ENCODE data around the gene CACNA2D4.

The CACNA2D4 gene

GRCh38 chr12:1836854-1837421 lies 81.5 kb downstream of the CACNA2D4 start:
- in situ Hi-C loops (cut with MboI; ENCODE audit: low sequenced_read_pairs) = no loop called here

GRCh38 chr12:1836241-1836803 lies 82.1 kb downstream of the CACNA2D4 start:
- in situ Hi-C loops (cut with MboI; ENCODE audit: low sequenced_read_pairs) = no loop called here

GRCh38 chr12:1835211-1836131 lies 83.0 kb downstream of the CACNA2D4 start:
- in situ Hi-C loops (cut with MboI; ENCODE audit: low sequenced_read_pairs) = no loop called here

DNA sequence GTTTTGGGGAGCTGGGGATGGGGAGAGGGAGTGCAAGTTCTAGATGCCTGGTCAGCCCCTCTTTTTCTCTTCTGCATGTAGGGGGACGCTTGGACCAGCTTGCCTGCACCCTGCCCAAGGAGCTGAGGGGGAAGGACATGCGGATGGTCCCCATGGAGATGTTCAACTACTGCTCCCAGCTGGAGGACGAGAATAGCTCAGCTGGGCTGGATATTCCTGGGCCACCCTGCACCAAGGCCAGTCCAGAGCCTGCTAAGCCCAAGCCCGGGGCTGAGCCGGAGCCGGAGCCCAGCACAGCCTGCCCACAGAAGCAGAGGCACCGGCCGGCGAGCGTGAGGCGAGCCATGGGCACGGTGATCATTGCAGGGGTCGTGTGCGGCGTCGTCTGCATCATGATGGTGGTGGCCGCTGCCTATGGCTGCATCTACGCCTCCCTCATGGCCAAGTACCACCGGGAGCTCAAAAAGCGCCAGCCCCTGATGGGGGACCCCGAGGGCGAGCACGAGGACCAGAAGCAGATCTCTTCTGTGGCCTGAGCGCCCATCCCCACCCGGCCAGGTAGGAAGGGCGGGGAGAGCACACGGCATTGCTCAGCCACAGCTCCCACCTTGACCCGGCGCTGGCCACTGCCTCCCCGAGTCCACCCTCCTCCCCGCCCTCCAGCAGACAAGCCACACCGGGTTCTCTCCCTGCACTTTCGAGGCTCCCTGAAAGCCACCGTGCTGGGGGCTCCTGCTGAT lies 84.1 kb downstream of the CACNA2D4 start:
- in situ Hi-C loops (cut with MboI; ENCODE audit: low sequenced_read_pairs) = no loop called here

DNA sequence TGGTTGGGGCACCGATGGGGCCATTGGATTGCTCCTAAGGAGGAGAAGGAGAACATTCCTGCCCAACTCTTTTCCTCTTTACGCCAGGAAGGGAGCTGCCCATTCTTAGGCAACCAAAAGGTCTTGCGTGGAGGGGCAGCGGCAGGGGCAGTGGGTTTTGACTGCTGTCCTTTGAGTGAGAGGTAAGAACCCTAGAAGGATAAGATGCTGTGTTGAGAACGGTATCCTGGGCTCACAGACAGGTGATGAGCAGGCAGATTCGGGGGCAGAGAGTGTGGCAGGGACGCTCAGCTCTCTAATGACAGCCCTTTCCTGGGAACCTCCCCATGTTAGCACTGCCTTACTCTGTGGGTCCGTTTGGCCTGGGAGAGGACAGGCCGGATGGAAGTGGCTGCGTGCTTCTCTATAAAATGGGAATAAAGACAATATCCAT lies 84.8 kb downstream of the CACNA2D4 start:
- in situ Hi-C loops (cut with MboI; ENCODE audit: low sequenced_read_pairs) = no loop called here

DNA sequence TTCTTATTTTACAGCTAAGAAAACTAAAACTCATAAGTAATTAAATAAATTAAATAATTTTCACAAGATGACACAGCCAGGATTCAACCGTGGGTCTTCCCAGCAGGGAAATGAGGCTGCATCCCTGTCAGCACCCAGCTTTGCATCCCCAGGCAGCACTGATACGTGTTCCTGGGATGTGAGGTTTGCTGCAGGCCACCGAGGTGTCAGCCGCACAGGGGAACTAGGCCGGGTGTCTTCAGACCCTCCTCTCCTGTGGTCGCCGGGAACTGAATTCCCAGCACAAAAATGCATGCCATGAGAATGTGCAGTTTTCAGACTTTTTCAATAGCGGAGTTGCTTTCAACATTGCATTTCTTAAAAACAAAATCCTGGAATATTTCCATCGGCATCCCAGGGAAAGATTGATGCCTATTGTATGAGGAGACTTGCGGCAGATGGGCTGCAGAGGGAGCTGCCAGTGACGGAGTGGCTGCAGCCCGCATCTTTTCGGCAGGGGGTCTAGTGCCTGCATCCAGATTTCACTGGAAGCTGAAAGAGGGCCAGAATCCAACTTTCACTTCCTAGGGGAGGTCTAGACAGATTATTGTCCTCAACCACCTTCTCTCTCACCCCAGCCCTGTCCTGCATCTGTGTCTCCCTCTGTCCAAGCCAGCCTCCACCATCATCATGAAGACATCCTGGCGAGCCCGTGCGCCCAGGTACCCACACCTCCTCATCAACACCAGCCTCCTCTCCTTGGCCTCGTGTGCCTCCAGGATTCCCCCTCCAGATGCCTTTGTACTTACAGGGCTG lies 85.5 kb downstream of the CACNA2D4 start:
- in situ Hi-C loops (cut with MboI; ENCODE audit: low sequenced_read_pairs) = no loop called here

DNA sequence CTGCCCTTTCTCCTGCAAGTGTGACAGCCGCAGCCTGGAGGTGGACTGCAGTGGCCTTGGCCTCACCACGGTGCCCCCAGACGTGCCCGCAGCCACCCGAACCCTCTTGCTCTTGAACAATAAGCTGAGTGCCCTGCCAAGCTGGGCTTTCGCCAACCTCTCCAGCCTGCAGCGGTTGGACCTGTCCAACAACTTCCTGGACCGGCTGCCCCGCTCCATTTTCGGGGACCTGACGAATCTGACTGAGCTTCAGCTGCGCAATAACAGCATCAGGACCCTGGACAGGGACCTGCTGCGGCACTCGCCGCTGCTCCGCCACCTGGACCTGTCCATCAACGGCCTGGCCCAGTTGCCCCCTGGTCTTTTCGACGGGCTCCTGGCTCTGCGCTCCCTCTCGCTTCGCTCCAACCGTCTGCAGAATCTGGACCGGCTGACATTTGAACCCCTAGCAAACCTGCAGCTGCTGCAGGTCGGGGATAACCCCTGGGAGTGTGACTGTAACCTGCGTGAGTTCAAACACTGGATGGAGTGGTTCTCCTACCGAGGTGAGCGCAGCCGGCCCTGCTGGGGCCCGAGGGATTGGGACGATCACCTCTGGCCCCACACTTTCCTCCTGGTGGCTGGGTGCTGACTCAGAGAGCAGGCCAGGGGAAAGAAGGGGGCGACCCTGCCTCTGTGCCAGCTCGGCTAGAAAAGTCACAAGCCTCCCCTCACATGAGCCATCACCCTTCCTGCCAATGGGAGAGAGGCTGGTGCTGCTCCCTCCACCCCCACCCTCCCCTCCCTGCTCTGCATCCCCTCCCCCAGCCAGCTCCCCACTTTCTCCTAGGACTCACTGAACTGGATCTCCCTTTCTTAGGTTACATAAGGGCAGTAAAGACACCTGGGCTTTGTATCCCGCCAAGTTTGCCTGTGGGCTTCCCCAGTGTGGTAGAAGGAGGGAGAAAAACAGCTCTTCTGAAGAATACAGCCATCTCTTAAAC lies 87.2 kb downstream of the CACNA2D4 start:
- in situ Hi-C loops (cut with MboI; ENCODE audit: low sequenced_read_pairs) = no loop called here

- in situ Hi-C loops (cut with MboI; ENCODE audit: low sequenced_read_pairs) = no loop called here
Measured at GRCh38 chr12:1830401-1830845, 88.0 kb downstream of the CACNA2D4 start.

DNA sequence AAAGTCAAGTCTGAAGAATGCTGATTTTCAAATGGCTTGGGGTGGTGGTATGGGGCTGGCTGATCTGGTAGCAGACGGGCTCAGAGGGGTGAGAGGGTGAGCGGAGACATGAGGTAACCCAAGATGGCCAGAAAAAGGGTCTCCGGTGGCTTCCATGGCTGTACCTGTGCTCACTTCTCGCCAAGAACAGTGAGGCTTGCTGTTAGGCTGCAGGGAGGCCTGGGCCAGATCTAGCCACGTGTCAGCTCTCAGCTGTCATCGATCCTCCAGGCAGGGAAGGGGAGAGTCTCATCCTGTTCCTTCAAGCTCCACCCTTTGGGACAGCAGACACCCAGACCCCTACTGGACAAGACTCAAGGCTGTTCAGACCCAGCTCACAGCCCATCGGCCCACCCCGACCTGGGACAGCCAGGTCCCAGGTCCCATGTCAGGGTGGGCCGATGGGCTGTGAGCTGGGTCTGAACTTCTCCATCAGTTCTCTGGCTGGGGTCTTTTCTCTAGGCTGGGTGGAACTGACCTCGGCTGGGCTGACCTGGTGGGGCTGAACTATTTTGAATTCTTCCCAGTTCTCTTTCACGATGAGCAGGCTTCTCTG lies 89.0 kb downstream of the CACNA2D4 start:
- in situ Hi-C loops (cut with MboI; ENCODE audit: low sequenced_read_pairs) = no loop called here

DNA sequence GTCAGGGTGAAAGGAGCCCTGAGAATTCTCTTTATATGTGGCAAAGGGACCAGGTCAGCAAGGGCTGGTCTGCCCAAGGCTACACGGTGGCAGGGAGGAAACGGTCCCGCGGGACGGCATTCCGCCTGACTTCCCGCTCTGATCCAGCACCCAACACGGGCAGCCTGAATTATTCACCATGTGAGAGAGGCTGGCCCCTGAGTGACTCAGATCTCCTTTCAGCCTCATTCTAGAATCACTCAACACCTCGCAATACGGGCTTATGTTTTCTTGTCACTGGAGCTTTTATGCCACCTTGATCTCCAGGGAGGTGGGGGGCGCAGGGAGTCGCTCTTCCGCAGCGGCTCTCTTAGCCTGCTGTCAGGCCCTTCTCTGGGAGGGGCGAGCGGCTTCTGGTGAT lies 89.6 kb downstream of the CACNA2D4 start:
- in situ Hi-C loops (cut with MboI; ENCODE audit: low sequenced_read_pairs) = no loop called here

DNA sequence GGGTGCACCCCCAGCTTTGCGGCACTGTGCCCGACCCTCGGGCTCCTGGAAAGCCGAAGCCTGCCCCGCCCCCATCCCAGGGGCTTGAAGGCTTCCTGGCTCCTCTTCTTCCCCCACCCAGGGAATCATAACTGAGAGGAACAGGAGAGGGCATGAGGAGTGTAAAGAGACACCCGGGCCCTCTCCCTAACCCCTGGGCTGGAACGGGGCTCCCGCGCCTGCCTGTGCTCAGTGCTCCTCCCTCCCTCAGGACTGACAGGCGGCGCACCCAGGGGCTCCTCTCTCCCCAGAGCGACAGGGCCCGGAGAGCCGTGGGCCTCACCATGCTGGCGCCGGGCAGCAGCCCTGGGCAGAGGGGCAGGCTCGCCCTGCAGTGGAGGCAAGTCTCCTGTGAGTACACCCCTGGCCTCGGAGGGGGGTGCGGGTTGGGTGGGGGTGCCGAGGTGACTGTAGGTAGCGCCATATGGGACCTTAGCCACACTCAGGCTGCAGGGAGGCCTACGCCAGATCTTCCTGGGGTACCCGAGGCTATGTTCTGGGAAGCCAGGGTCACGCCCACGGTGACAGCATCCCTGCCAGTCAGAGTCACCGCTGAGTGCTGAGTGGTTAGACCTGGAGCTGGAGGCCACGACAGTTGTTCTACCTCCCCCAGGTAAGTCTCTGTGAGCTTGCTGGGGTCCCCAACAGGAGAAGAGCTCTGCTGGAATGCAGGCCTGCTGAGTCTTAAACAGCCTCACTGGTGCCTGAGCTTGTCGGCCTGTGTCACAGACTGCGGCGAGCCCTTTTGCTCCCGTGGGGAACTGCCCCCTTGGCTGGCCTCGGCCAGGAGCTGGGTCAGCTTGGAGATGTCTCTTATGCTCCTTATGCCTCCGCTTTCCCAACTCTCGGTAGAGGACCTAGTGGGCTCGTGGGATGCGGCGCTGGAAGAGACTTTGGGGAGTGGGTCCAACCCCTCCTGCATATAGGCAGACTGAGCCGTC lies 90.3 kb downstream of the CACNA2D4 start:
- in situ Hi-C loops (cut with MboI; ENCODE audit: low sequenced_read_pairs) = no loop called here

DNA sequence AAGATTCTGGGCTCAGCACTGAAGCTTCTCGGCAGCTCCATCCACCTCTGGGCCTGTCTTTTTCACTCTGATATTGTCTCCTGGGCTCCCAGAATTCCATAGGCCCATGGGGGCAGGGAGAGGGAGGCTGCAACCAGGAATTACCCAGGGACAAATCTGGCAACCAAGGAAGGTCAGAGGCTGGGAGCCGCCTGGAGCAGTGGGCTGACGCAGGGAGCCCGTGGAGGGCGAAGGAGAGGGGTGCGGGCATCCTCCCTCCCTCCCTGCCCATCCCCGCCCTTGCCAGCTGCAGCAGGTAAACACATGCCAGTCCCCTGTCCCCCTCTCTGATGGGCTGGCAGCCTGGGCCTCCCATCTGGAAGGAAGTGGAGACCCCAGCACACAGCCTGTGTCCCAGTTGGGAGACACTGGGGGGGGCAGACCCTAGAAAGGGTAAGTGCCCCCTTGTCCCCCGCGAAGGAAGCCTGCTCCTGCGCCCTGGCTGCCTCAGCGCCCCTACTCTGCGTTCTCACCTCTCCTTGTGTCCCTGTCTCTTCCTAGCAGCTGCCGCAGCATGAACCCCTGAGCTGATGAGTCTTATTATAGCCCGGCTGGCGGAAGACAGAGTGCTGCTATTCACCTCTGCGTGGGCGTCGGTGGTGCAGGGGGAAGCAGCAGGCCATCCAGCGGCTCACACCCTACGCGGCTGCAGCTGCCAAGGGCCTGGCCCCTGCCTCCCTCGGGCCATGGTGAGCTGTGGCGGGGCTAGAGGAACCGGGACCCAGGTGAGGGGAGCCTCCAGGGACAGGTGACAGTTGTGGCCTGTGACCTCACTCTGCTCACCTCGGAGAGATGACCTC lies 91.4 kb downstream of the CACNA2D4 start:
- in situ Hi-C loops (cut with MboI; ENCODE audit: low sequenced_read_pairs) = no loop called here

GRCh38 chr12:1826401-1826800 lies 92.1 kb downstream of the CACNA2D4 start:
- in situ Hi-C loops (cut with MboI; ENCODE audit: low sequenced_read_pairs) = no loop called here

DNA sequence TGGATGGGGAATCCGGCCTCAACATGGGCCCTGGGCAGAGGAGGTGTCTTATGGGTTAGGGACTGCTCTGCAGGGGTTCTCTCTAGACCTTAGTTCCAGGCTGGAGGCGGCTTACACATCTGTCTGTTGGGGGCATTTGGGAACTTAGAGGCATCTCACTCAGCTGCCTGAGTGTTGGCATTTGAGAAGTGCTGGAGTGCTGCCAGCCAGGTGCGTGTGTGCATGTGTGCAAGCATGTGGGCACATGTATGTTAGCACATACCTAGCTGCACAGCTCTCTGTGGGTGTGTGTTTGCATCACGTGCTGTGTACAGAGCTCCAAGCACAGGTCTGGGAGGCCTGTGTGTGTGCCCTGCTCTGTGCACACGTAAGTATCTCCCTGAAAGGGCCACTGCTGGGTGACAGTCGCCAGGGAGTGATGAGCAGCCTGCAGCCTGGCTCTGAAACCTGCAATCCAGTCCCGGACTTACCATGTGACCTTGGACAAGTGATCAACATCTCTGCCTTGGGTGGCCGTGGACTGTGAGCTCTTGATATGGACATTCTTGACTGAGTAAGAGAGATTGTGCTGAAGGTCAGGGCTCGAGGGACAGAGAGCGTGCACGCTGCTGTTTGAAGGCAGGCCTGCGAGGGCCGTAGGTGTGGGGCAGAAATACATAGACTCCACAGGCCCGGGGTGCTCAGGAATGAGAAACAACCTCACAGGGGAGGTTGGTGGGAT lies 92.9 kb downstream of the CACNA2D4 start:
- in situ Hi-C loops (cut with MboI; ENCODE audit: low sequenced_read_pairs) = no loop called here

DNA sequence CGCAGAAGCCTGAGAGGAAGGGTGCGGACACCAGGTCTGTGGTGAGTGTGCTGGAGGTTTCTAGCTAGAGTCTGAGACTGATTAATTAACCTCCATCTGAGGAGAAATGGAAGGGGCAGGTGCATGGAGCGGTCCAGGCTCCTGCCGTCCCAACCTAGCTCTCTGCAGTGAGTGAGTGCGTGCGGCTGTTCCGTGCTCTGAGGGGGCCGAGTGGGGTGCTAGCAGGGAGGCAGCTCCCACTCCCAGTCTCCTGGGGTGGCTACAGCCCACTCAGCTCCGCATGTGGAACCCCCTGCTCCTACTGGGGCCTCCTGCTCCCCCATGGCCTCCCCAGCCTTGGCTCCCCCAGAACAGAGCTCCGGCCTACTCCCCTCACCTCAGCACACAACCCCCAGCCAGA lies 95.2 kb downstream of the CACNA2D4 start:
- in situ Hi-C loops (cut with MboI; ENCODE audit: low sequenced_read_pairs) = no loop called here

GRCh38 chr12:1822699-1823098 lies 95.8 kb downstream of the CACNA2D4 start:
- in situ Hi-C loops (cut with MboI; ENCODE audit: low sequenced_read_pairs) = no loop called here
